Psoas muscle (tissue), 8 donors: ENCODE measurements around the gene PTPRK. TPM values are rescaled to one million over a fixed set of nuclear protein-coding genes. Genes with fewer than 3 reads are reported as not detected.

ENCODE experiments used
- ATAC-seq, 4 donors: fragments of 200-7000 bp; cut with Tn5 transposase; one replicate each; pipeline ENCODE4 v1.9.1; 2020; ENCODE audit warnings: moderate library complexity in 3 of 4, mild to moderate bottlenecking in 2 of 4
- DNase-seq, 2 donors: peaks; one replicate each; pipeline ENCODE4 v3.0.0-alpha.2; 2020
- H3K27ac ChIP-seq: fragments of 200-600 bp; one replicate; pipeline ENCODE4 v1.8.0; 2022
- H3K27me3 ChIP-seq, 3 donors: fragments of 200-600 bp in 1 of 3; one replicate each; pipeline versions ENCODE4 v1.6.1 to v1.8.0; 2013 to 2022; ENCODE audit warnings: low read length in 2 of 3, mild to moderate bottlenecking in 2 of 3, moderate library complexity in 1 of 3; ENCODE audit not compliant: insufficient read depth in 3 of 3
- H3K36me3 ChIP-seq, 2 donors: fragments of 200-600 bp in 1 of 2; one replicate each; pipeline versions ENCODE4 v1.6.1 to v1.8.0; 2013 to 2022; ENCODE audit warnings: low read depth in 1 of 2, mild to moderate bottlenecking in 1 of 2, moderate library complexity in 1 of 2; ENCODE audit not compliant: insufficient read depth in 1 of 2
- H3K4me1 ChIP-seq: fragments of 200-600 bp; one replicate; pipeline ENCODE4 v1.8.0; 2022
- H3K4me3 ChIP-seq: fragments of 200-600 bp; one replicate; pipeline ENCODE4 v1.8.0; 2022; ENCODE audit warnings: mild to moderate bottlenecking
- H3K9me3 ChIP-seq: fragments of 200-600 bp; one replicate; pipeline ENCODE4 v1.8.0; 2022
- CTCF ChIP-seq: fragments of 200-600 bp; IDR thresholded peaks from one replicate; pipeline ENCODE4 v1.8.0; 2022; ENCODE audit warnings: antibody characterized with exemption
- WGBS, 3 donors: extraction: QIAGEN DNeasy Blood & Tissue Kit; methylation state at CpG; one replicate each; pipeline versions ENCODE4 v1.1.6 to v1.1.7; 2013; 5-methylcytosine and 5-hydroxymethylcytosine counted together
- intact Hi-C, 2 donors: fragments of 100-400 bp; cut with DNase I; formaldehyde crosslinking; loops; one replicate each; pipeline versions ENCODE4 v1.11.0 to v1.14.2; 2022
- polyA plus RNA-seq, 3 donors: library from polyadenylated mRNA; stranded (reverse); fragments of 200-250 nt; gene quantifications; one replicate each; pipeline ENCODE4 v1.2.3, GENCODE V29; 2013
- total RNA-seq, 4 donors: library from RNA; stranded (reverse); fragmentation: NEBNext Ultra II Directional in 2 of 4; extraction: Animal tissue kit (Norgen Biotek cat#: 25700) in 2 of 4; gene quantifications; one replicate each; pipeline versions ENCODE4 v1.2.1 to v1.2.4, GENCODE V29; 2021 to 2023
- donor health status: healthy with polysubstance abuse.
- donor health status: DM: no; HTN: no; CAD: no; lungs with moderate emphysema.
- donor health status: Bipolar disorder and iron deficiency.
- donor health status: healthy.
- donor health status: DM: yes; HTN: yes; CAD: no.
- donor health status: DM: no; HTN: no; CAD: no.
- donor health status: DM: no; HTN: no; CAD: no.
- donor health status: DM: yes; HTN: yes; CAD: no.

Gene PTPRK
- total and polyA plus RNA-seq, 7 donors = 3.2 to 10.6 (median 9.1) TPM

- no peak for TF ChIP-seq CTCF
- Histone ChIP-seq H3K36me3 (no peaks in the 10 kb centered on the region), H3K9me3 (no peaks in the 10 kb centered on the region), H3K4me3 (no peak overlapping the region), H3K27ac (no peak overlapping the region), H3K27me3 (no peaks in the 10 kb centered on the region), H3K4me1 (no peaks in the 10 kb centered on the region)
- WGBS, 3 donors = 82 to 99% (median 99%) methylated on average over 4 of the region's 4 CpGs
- ATAC-seq = no peak
- DNase-seq = no peak
- intact Hi-C loops = no loop called here
These were observed 284.8 kb downstream of the PTPRK start for GRCh38 chr6:128235556-128235955.

- TF ChIP-seq CTCF = no peak
- DNase-seq = no peak
- H3K36me3 ChIP-seq = no peaks in the 10 kb centered on the region
- H3K27ac ChIP-seq = no peak overlapping the region
- WGBS, 3 donors = 93 to 95% (median 93%) methylated on average over 6 of the region's 6 CpGs
- H3K9me3 ChIP-seq = no peaks in the 10 kb centered on the region
- no peaks in the 10 kb centered on the region for H3K27me3 ChIP-seq
- no peaks in the 10 kb centered on the region for H3K4me1 ChIP-seq
- H3K4me3 ChIP-seq = no peak overlapping the region
- ATAC-seq = no peak
- intact Hi-C loops = no loop called here
These were observed 286.9 kb downstream of the PTPRK start for GRCh38 chr6:128233531-128233930.

GRCh38 chr6:128230267-128230989, 290.0 kb downstream of the PTPRK start:
- Histone ChIP-seq H3K36me3 (no peaks in the 10 kb centered on the region), H3K27me3 (no peaks in the 10 kb centered on the region), H3K4me1 (no peaks in the 10 kb centered on the region), H3K27ac (no peak overlapping the region), H3K9me3 (no peaks in the 10 kb centered on the region), H3K4me3 (no peak overlapping the region)
- DNase-seq (no peak), ATAC-seq (no peak)
- no peak for TF ChIP-seq CTCF
- 80 to 85% (median 83%) methylated on average over 7 of the region's 7 CpGs for WGBS, 3 donors
- intact Hi-C loops = no loop called here

GRCh38 chr6:128225612-128226011, 294.8 kb downstream of the PTPRK start:
- intact Hi-C loops = no loop called here
- H3K36me3 ChIP-seq = no peaks in the 10 kb centered on the region
- no peaks in the 10 kb centered on the region for H3K27me3 ChIP-seq
- H3K4me3 ChIP-seq = no peak overlapping the region
- no peaks in the 10 kb centered on the region for H3K9me3 ChIP-seq
- DNase-seq = no peak
- no peak overlapping the region for H3K27ac ChIP-seq
- no peaks in the 10 kb centered on the region for H3K4me1 ChIP-seq
- TF ChIP-seq CTCF = no peak
- no peak for ATAC-seq

- intact Hi-C loops = no loop called here
- WGBS, 3 donors = 93 to 98% (median 96%) methylated on average over 5 of the region's 5 CpGs
- H3K27me3 ChIP-seq = no peaks in the 10 kb centered on the region
- H3K27ac ChIP-seq = no peak overlapping the region
- H3K36me3 ChIP-seq = peaks cover 0 to 12% of the 10 kb centered on the region in 2 donors
- H3K4me3 ChIP-seq = no peak overlapping the region
- no peaks in the 10 kb centered on the region for H3K4me1 ChIP-seq
- ATAC-seq (no peak), DNase-seq (no peak)
- H3K9me3 ChIP-seq = no peaks in the 10 kb centered on the region
- TF ChIP-seq CTCF = no peak
These were observed 303.5 kb downstream of the PTPRK start for GRCh38 chr6:128216917-128217316.
